Hepatocyte (in vitro differentiated cells): ENCODE data around the gene ZEB1. TPM values are rescaled to one million over a fixed set of nuclear protein-coding genes. Genes with fewer than 3 reads are reported as not detected.
"Not testable (repeated sequence)": the region's sequence is repeated elsewhere in the genome, so short reads cannot be mapped to it uniquely, and the experiment has no call there.

ENCODE experiments used
- DNase-seq: peaks from one replicate; pipeline ENCODE4 v3.0.0-alpha.2; 2016; ENCODE audit warnings: low spot score
- H2AFZ ChIP-seq: fragments of 200-600 bp; sonication (generic); 2 replicates; pipeline ENCODE4 v1.6.0; 2016; ENCODE audit warnings: antibody characterized with exemption, mild to moderate bottlenecking
- H3K27ac ChIP-seq: fragments of 200-600 bp; sonication (generic); 2 replicates; pipeline ENCODE4 v1.5.1; 2016; ENCODE audit warnings: mild to moderate bottlenecking
- H3K27me3 ChIP-seq: fragments of 200-600 bp; sonication (generic); 2 replicates; pipeline ENCODE4 v1.6.1; 2016
- H3K36me3 ChIP-seq: fragments of 200-600 bp; sonication (generic); replicated peaks from 2 replicates; pipeline ENCODE4 v1.5.1; 2016; ENCODE audit warnings: low read depth; ENCODE audit not compliant: insufficient read depth
- H3K4me1 ChIP-seq: fragments of 200-600 bp; sonication (generic); 2 replicates; pipeline ENCODE4 v1.5.1; 2016; ENCODE audit warnings: mild to moderate bottlenecking, moderate library complexity; ENCODE audit not compliant: insufficient read depth
- H3K4me2 ChIP-seq: fragments of 200-600 bp; sonication (generic); 2 replicates; pipeline ENCODE4 v1.6.0; 2016
- H3K4me3 ChIP-seq: fragments of 200-600 bp; sonication (generic); 2 replicates; pipeline ENCODE4 v1.5.1; 2016; ENCODE audit warnings: mild to moderate bottlenecking
- H3K79me2 ChIP-seq: fragments of 200-600 bp; sonication (generic); 2 replicates; pipeline ENCODE4 v1.6.0; 2017; ENCODE audit warnings: mild to moderate bottlenecking
- H3K9me2 ChIP-seq: fragments of 200-600 bp; sonication (generic); replicated peaks from 2 replicates; pipeline ENCODE4 v1.6.0; 2017; ENCODE audit warnings: mild to moderate bottlenecking; ENCODE audit not compliant: insufficient read depth
- H3K9me3 ChIP-seq: fragments of 200-600 bp; sonication (generic); 2 replicates; pipeline ENCODE4 v1.5.1; 2016; ENCODE audit warnings: low read depth, mild to moderate bottlenecking
- H4K20me1 ChIP-seq: fragments of 200-600 bp; sonication (generic); 2 replicates; pipeline ENCODE4 v1.6.0; 2016; ENCODE audit warnings: mild to moderate bottlenecking; ENCODE audit not compliant: insufficient read depth, poor library complexity, severe bottlenecking
- EZH2 ChIP-seq: fragments of 200-600 bp; sonication (generic); IDR thresholded peaks from 2 replicates; pipeline ENCODE4 v1.6.1; 2016; ENCODE audit warnings: antibody characterized with exemption, mild to moderate bottlenecking, borderline replicate concordance
- EZH2phosphoT487 ChIP-seq: fragments of 200-600 bp; sonication (generic); IDR thresholded peaks from one replicate; pipeline ENCODE4 v1.6.1; 2018; ENCODE audit warnings: antibody characterized with exemption, mild to moderate bottlenecking, low read depth, moderate library complexity; ENCODE audit not compliant: unreplicated experiment, severe bottlenecking
- WGBS: methylation state at CpG from one replicate; pipeline ENCODE4 v1.1.6; 2016; ENCODE audit warnings: low lambda C conversion rate; ENCODE audit errors: missing lambda C conversion rate; 5-methylcytosine and 5-hydroxymethylcytosine counted together
- polyA plus RNA-seq: library from polyadenylated mRNA; unstranded; fragments of >200 nt; fragmentation: Nextera tagmentation; extraction: Ambion mirVana; gene quantifications from 2 replicates; pipeline ENCODE4 v1.2.1, GENCODE V29; 2016
- total RNA-seq: library from RNA; depleted of rRNA; stranded (reverse); fragments of >200 nt; gene quantifications from 2 replicates; pipeline ENCODE4 v1.2.3, GENCODE V29; 2014
- TF ChIP-seq, protein P1 (sequence below): fragments of 200-600 bp; sonication (generic); IDR thresholded peaks from 2 replicates; pipeline ENCODE4 v1.5.1; 2016; ENCODE audit warnings: antibody characterized with exemption, mild to moderate bottlenecking; ENCODE audit not compliant: poor library complexity

Gene ZEB1
- total and polyA plus RNA-seq, 2 experiments from 2014 or later = 13.6 to 14.3 TPM

DNA sequence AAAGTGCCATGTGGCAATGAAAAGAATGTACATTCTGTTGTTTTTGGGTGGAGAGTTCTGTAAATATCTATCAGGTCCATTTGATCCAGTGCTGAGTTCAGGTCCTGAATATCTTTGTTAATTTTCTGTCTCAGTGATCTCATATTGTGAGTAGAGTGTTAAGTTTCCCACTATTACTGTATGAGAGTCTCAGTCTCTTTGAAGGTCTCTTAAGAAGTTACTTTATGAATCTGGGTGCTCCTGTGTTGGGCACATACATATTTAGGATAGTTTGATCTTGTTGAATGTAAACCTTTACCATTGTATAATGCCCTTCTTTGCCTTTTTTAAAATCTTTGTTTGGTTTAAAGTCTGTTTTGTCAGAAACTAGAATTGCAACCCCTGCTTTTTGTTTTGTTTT lies 109.5 kb downstream of the ZEB1 start:
- not testable (repeated sequence) for H3K27me3 ChIP-seq, H3K9me3 ChIP-seq, H3K9me2 ChIP-seq, DNase-seq, H3K4me1 ChIP-seq, H3K27ac ChIP-seq, H3K4me3 ChIP-seq, H4K20me1 ChIP-seq, H3K4me2 ChIP-seq, H3K36me3 ChIP-seq, H2AFZ ChIP-seq
- peaks cover 26% of the 10 kb centered on the region for H3K79me2 ChIP-seq

DNA sequence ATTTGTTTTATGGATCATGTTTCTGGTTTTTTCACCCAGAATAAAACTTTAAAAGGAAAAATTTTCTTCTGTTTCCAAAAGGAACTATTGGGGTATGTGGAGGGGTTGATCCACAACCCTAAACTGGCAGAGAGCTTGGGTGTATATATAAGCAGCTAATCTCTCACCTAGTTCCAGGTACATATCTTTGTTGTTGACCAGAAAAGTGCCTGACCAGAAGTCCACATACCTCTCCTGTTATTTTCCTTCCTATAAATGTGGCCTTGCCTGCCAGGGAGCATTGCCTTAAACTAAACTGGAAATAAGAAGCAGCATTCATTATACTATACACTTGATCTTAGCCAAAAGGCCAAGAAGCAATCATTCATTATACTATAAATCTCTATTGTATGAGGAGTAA lies 112.0 kb downstream of the ZEB1 start:
- Histone ChIP-seq H3K4me1 (no peaks in the 10 kb centered on the region), H3K79me2 (peaks cover 13% of the 10 kb centered on the region)
- TF ChIP-seq EZH2phosphoT487 (no peak), EZH2 (no peak)
- TF ChIP-seq, protein P1, sequence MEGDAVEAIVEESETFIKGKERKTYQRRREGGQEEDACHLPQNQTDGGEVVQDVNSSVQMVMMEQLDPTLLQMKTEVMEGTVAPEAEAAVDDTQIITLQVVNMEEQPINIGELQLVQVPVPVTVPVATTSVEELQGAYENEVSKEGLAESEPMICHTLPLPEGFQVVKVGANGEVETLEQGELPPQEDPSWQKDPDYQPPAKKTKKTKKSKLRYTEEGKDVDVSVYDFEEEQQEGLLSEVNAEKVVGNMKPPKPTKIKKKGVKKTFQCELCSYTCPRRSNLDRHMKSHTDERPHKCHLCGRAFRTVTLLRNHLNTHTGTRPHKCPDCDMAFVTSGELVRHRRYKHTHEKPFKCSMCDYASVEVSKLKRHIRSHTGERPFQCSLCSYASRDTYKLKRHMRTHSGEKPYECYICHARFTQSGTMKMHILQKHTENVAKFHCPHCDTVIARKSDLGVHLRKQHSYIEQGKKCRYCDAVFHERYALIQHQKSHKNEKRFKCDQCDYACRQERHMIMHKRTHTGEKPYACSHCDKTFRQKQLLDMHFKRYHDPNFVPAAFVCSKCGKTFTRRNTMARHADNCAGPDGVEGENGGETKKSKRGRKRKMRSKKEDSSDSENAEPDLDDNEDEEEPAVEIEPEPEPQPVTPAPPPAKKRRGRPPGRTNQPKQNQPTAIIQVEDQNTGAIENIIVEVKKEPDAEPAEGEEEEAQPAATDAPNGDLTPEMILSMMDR = no peak

DNA sequence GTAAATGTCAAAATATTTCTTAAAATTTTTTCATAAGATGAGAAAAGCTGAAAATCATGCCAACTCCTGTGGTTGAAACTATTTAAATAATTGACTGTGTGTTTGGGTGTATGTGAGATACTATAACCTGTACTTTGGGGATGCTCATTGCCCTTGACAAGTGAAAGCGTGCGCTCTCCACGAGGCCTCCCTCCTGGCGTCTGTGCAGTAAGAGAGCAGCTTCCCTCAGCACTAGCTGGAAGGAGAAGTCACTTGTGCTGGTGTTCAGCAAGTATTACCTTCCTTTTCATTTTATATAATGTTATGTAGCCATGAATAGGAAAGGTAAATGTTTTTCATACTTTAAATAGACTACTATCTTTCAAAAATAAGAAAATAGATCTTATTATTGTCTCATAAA lies 118.9 kb downstream of the ZEB1 start:
- no peak for DNase-seq
- no peak overlapping the region for H3K4me3 ChIP-seq
- no peaks in the 10 kb centered on the region for H3K9me2 ChIP-seq
- peaks cover 6% of the 10 kb centered on the region for H3K79me2 ChIP-seq
- no peaks in the 10 kb centered on the region for H4K20me1 ChIP-seq
- 92% methylated on average over 4 of the region's 4 CpGs for WGBS
- TF ChIP-seq EZH2 (no peak), EZH2phosphoT487 (no peak)
- TF ChIP-seq, protein P1 = no peak
- no peak overlapping the region for H3K4me2 ChIP-seq
- no peaks in the 10 kb centered on the region for H3K9me3 ChIP-seq
- H3K36me3 ChIP-seq = no peaks in the 10 kb centered on the region
- H3K27me3 ChIP-seq = no peaks in the 10 kb centered on the region
- H2AFZ ChIP-seq = no peak overlapping the region
- H3K27ac ChIP-seq = no peak overlapping the region
- H3K4me1 ChIP-seq = no peaks in the 10 kb centered on the region

More for the DNA sequence above, 112.0 kb downstream of the ZEB1 start:
- H3K4me2 ChIP-seq = no peak overlapping the region
- H2AFZ ChIP-seq = no peak overlapping the region
- no peak overlapping the region for H3K27ac ChIP-seq
- no peaks in the 10 kb centered on the region for H3K36me3 ChIP-seq
- H4K20me1 ChIP-seq = no peaks in the 10 kb centered on the region
- no peak overlapping the region for H3K4me3 ChIP-seq
- no peaks in the 10 kb centered on the region for H3K9me2 ChIP-seq
- no peaks in the 10 kb centered on the region for H3K9me3 ChIP-seq
- no peak for DNase-seq
- H3K27me3 ChIP-seq = no peaks in the 10 kb centered on the region

DNA sequence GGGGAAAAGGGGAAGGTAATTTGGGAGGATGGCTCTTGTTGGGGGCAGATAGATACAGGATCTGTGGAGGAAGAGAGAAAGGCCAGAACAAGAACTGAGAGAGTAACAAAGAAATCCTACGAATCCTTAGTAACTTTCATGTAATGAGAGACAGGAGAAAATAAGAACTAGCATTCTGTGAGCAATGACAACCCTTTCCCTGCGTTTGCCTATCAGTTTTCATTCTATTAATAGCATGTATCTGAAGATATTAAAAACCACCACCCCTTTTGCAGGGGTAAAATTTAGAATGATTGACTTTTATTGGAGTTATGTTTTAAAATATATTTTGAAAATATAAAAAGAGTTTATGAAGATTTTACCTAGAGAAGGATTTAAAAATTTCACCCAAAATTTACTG lies 132.8 kb downstream of the ZEB1 start:
- H4K20me1 ChIP-seq = no peaks in the 10 kb centered on the region
- no peaks in the 10 kb centered on the region for H3K4me1 ChIP-seq
- no peak overlapping the region for H3K4me2 ChIP-seq
- H3K4me3 ChIP-seq = no peak overlapping the region
- H3K9me3 ChIP-seq = no peaks in the 10 kb centered on the region
- no peak overlapping the region for H2AFZ ChIP-seq
- no peak overlapping the region for H3K27ac ChIP-seq
- no peak for TF ChIP-seq EZH2
- TF ChIP-seq, protein P1 = no peak
- H3K79me2 ChIP-seq = peaks cover 6% of the 10 kb centered on the region
- no peak for DNase-seq
- 83% methylated on average over 2 of the region's 2 CpGs for WGBS
- no peaks in the 10 kb centered on the region for H3K27me3 ChIP-seq
- H3K36me3 ChIP-seq = no peaks in the 10 kb centered on the region
- no peaks in the 10 kb centered on the region for H3K9me2 ChIP-seq
